Transverse colon (tissue), 3 donors: Measurements from ENCODE around the gene C20orf96.

Source experiments
- CTCF ChIP-seq, 5 experiments: fragments of 200-600 bp in 3 of 5; fragments of 450-650 bp in 2 of 5; sonication (generic) in 3 of 5; IDR thresholded peaks; 1 replicate in 2 of 5; 2 replicates in 3 of 5; pipeline ENCODE4 v1.5.1; 2016 to 2017; ENCODE audit warnings: antibody characterized with exemption in 5 of 5, inconsistent platforms in 3 of 5, mild to moderate bottlenecking in 2 of 5, moderate library complexity in 1 of 5
- EP300 ChIP-seq: sonication (generic); formaldehyde crosslinking; IDR thresholded peaks from one replicate; pipeline ENCODE4 v1.6.1; 2017; ENCODE audit warnings: antibody characterized with exemption, low read depth
- POLR2A ChIP-seq: fragments of 450-650 bp; IDR thresholded peaks from one replicate; pipeline ENCODE4 v1.6.1; 2016; ENCODE audit warnings: antibody characterized with exemption, mild to moderate bottlenecking, moderate library complexity

GRCh38 chr20:266596-267562 is 23.7 kb downstream of the C20orf96 start:
- TF ChIP-seq CTCF (IDR thresholded peaks at IDR 0.05) (peak; percentile 90 to 99 (median 94)), EP300 (no peak), POLR2A (no peak)
